Thyroid gland (tissue), 4 donors: ENCODE results near the gene SCN11A.

Experiments used
- CTCF ChIP-seq, 6 experiments: fragments of 200-600 bp in 3 of 6; fragments of 450-650 bp in 3 of 6; sonication (generic) in 3 of 6; IDR thresholded peaks; one replicate each; pipeline ENCODE4 v1.5.1; 2016 to 2019; ENCODE audit warnings: antibody characterized with exemption in 6 of 6, mild to moderate bottlenecking in 2 of 6, inconsistent platforms in 1 of 6, moderate library complexity in 1 of 6
- POLR2A ChIP-seq, 2 donors: fragments of 450-650 bp; IDR thresholded peaks; one replicate each; pipeline ENCODE4 v1.6.1; 2017; ENCODE audit warnings: antibody characterized with exemption in 2 of 2, mild to moderate bottlenecking in 2 of 2, moderate library complexity in 1 of 2

- TF ChIP-seq CTCF (IDR thresholded peaks at IDR 0.05) (no peak), POLR2A (IDR thresholded peaks at IDR 0.05) (no peak)
These were observed 28.3 kb upstream of the SCN11A start for GRCh38 chr3:39080026-39080425.
